ENCODE measurements around the gene MAML2.

Gene MAML2

DNA sequence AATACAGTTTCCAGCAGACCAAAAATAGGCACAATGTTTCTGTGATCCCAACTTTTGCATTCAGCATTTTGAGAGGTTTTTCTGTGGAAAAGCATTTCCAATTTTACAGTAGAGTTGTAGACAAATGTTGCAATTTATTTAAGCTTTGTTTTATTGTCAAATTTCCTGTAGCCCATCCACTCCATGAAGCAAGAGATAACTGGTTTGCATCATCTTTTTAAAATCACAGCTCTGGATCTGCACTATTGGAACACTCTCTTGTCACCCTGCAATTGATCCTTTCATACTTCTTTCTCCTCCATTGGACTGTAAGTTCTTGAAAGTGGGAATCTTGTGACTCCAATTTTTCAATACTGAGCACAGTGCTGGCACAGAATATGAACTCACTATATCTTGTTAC, 86.0 kb downstream of the MAML2 start:
- Histone ChIP-seq H3K9me3 (ENCODE audit: control insufficient read depth, low read length) (no peaks in the 10 kb centered on the region), H3K27ac (ENCODE audit: low read depth, low read length, severe bottlenecking) (peak overlapping the region; percentile 68), H3K4me1 (ENCODE audit: control insufficient read depth, insufficient read depth, low read length, poor library complexity, severe bottlenecking) (peaks cover 74% of the 10 kb centered on the region), H3K36me3 (ENCODE audit: control insufficient read depth, insufficient read depth, low read length) (peaks cover 3% of the 10 kb centered on the region), H3K4me3 (ENCODE audit: extremely low read depth, insufficient read depth, low read length, poor library complexity, severe bottlenecking) (no peak overlapping the region)

GRCh38 chr11:96256215-96257011, 86.6 kb downstream of the MAML2 start:
- peaks cover 3% of the 10 kb centered on the region for H3K36me3 ChIP-seq (ENCODE audit: control insufficient read depth, insufficient read depth, low read length)
- no peak overlapping the region for H3K4me3 ChIP-seq (ENCODE audit: extremely low read depth, insufficient read depth, low read length, poor library complexity, severe bottlenecking)
- peaks cover 74% of the 10 kb centered on the region for H3K4me1 ChIP-seq (ENCODE audit: control insufficient read depth, insufficient read depth, low read length, poor library complexity, severe bottlenecking)
- peak overlapping the region; percentile 68 for H3K27ac ChIP-seq (ENCODE audit: low read depth, low read length, severe bottlenecking)
- no peaks in the 10 kb centered on the region for H3K9me3 ChIP-seq (ENCODE audit: control insufficient read depth, low read length)
- WGBS, 2 experiments (ENCODE audit: insufficient coverage in 2 of 2) = 87 to 91% methylated on average over 5 to 6 of the region's 8 CpGs

DNA sequence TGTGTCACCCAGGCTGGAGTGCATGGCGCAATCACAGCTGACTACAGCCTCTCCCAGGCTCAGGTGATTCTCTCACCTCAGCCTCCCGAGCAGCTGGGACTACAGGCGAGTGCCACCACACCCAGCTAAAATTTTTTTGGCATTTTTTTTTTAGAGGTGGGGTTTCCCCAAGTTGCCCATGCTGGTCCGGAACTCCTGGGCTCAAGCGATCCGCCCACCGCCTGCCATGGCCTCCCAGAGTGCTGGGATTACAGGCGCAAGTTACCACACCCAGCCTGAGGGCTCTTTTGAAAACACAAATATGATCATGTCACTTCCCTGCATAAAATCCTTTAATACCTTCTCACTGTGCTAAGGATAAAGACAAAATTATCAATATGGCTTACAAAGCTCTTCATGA, 88.1 kb downstream of the MAML2 start:
- peak overlapping the region; percentile 92 for H3K27ac ChIP-seq (ENCODE audit: low read depth, low read length, severe bottlenecking)
- peaks cover 3% of the 10 kb centered on the region for H3K36me3 ChIP-seq (ENCODE audit: control insufficient read depth, insufficient read depth, low read length)
- H3K9me3 ChIP-seq (ENCODE audit: control insufficient read depth, low read length) = no peaks in the 10 kb centered on the region
- peaks cover 67% of the 10 kb centered on the region for H3K4me1 ChIP-seq (ENCODE audit: control insufficient read depth, insufficient read depth, low read length, poor library complexity, severe bottlenecking)
- WGBS, 2 experiments (ENCODE audit: insufficient coverage in 2 of 2) = 88 to 96% methylated on average over 5 of the region's 8 CpGs
- no peak overlapping the region for H3K4me3 ChIP-seq (ENCODE audit: extremely low read depth, insufficient read depth, low read length, poor library complexity, severe bottlenecking)

GRCh38 chr11:96254087-96254486, 88.9 kb downstream of the MAML2 start:
- peaks cover 3% of the 10 kb centered on the region for H3K36me3 ChIP-seq (ENCODE audit: control insufficient read depth, insufficient read depth, low read length)
- H3K27ac ChIP-seq (ENCODE audit: low read depth, low read length, severe bottlenecking) = peak overlapping the region; percentile 92
- H3K4me3 ChIP-seq (ENCODE audit: extremely low read depth, insufficient read depth, low read length, poor library complexity, severe bottlenecking) = no peak overlapping the region
- H3K4me1 ChIP-seq (ENCODE audit: control insufficient read depth, insufficient read depth, low read length, poor library complexity, severe bottlenecking) = peaks cover 59% of the 10 kb centered on the region
- WGBS, 2 experiments (ENCODE audit: insufficient coverage in 2 of 2) = 8 to 17% methylated on average over 3 to 4 of the region's 7 CpGs
- no peaks in the 10 kb centered on the region for H3K9me3 ChIP-seq (ENCODE audit: control insufficient read depth, low read length)

DNA sequence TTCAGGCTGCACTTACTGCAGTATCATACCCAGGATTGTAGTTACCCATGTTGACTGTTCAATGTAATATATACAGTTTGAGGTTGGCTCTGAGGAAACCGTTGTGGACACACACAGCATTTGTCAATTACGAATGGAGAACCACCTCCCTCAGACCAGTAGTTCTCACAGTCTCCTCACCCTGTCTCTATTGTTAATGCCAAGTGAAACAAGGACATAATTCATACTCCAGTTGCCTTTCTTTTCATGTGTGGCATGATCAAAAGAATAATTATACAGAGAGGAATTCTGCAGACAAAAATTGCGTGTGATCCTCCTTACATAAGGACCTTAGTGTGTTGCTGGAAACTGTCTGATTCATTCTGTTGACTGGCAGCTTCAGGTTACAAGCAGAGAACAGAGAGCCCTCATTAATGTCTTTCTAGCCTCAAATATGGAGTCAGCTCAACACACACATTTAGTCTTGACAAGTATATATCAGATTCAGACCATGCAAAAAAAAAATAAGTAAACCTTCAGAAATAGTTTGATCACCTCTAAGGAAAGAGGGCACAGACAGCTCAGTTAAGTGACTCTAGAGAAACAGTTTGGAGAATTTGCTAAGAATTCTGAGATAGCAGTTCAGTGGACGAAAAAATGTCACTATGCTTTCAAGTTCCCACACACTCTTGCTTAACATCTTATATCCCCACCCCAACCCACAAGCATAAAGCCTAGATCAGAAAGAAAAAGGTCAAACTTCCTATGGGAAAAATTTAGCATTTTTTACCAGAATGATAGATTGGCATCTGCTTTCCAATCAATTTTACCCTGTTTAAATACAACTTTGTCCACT, 96.1 kb downstream of the MAML2 start:
- H3K4me1 ChIP-seq (ENCODE audit: control insufficient read depth, insufficient read depth, low read length, poor library complexity, severe bottlenecking) = peaks cover 33% of the 10 kb centered on the region
- peak overlapping the region; percentile 62 for H3K27ac ChIP-seq (ENCODE audit: low read depth, low read length, severe bottlenecking)
- H3K4me3 ChIP-seq (ENCODE audit: extremely low read depth, insufficient read depth, low read length, poor library complexity, severe bottlenecking) = no peak overlapping the region
- WGBS, 2 experiments (ENCODE audit: insufficient coverage in 2 of 2) = 63 to 85% methylated on average over 2 to 3 of the region's 4 CpGs
- no peaks in the 10 kb centered on the region for H3K9me3 ChIP-seq (ENCODE audit: control insufficient read depth, low read length)
- H3K36me3 ChIP-seq (ENCODE audit: control insufficient read depth, insufficient read depth, low read length) = no peaks in the 10 kb centered on the region

DNA sequence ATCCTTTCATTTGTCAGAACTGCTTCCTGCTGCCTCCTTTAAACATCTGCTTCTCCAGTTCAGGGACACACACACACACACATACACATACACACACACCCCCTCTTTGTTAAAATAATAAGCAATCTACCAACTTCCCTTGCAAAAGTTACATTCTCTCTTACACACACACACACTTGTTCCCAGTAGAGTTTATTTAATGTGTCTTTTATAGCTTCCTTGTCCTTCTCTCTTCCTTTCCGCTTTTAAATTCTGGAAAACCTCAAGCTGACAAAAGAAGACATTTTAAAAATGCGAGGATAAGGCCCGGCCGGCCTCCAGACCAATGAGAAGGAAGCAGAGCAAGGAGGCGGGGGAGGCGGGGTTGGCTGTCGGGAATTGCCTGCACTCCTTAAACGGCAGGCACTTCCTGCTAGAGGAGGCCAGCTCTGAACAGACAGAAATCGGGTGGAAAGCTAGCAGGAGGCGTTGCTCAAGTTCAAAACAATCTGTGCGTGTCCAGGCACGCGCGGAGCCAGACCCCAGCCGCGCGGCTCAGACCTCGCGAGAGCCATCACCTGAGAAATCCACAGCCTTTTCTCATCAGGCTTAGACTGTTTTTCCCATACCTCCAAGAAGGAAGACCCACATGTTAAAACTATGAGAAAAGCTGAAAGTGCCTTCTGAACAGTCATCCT, 99.9 kb downstream of the MAML2 start:
- no peak overlapping the region for H3K4me3 ChIP-seq (ENCODE audit: extremely low read depth, insufficient read depth, low read length, poor library complexity, severe bottlenecking)
- H3K9me3 ChIP-seq (ENCODE audit: control insufficient read depth, low read length) = no peaks in the 10 kb centered on the region
- peaks cover 57% of the 10 kb centered on the region for H3K4me1 ChIP-seq (ENCODE audit: control insufficient read depth, insufficient read depth, low read length, poor library complexity, severe bottlenecking)
- peak overlapping the region; percentile 94 for H3K27ac ChIP-seq (ENCODE audit: low read depth, low read length, severe bottlenecking)
- WGBS, 2 experiments (ENCODE audit: insufficient coverage in 2 of 2) = 8 to 16% methylated on average over 14 to 16 of the region's 19 CpGs
- no peaks in the 10 kb centered on the region for H3K36me3 ChIP-seq (ENCODE audit: control insufficient read depth, insufficient read depth, low read length)

DNA sequence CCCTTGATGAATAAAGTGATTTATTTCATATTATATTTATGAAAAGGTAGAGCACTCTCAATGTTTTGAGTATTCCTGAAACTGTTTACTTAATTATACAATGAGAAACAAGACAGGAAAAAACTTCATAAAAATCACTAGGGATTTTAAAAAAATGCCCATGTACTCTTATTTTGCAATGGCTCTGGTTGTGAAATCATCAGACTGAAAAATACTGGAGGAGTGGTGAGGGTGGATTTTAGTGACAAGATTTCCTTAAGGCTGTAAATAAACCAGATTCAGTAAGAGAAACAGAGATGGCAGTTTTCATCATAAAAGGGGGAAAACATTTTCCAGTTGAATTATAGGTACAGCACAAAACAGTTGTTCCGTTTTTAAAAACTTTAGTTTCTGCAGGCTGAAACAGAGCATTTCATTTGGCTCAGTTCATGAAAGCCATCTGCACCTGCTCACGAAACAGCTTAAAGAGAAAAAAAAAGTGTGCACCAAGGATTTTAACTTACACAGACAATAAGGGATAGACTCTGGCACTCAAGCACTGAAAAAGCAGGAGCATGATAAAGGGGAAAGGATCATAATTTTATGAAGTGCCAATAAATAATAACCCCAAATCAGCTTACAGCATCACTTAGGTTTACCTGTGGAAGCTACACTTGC, 100.7 kb downstream of the MAML2 start:
- 71 to 88% methylated on average over 1 to 2 of the region's 2 CpGs for WGBS, 2 experiments (ENCODE audit: insufficient coverage in 2 of 2)
- Histone ChIP-seq H3K36me3 (ENCODE audit: control insufficient read depth, insufficient read depth, low read length) (no peaks in the 10 kb centered on the region), H3K9me3 (ENCODE audit: control insufficient read depth, low read length) (no peaks in the 10 kb centered on the region), H3K4me1 (ENCODE audit: control insufficient read depth, insufficient read depth, low read length, poor library complexity, severe bottlenecking) (peaks cover 61% of the 10 kb centered on the region), H3K4me3 (ENCODE audit: extremely low read depth, insufficient read depth, low read length, poor library complexity, severe bottlenecking) (no peak overlapping the region), H3K27ac (ENCODE audit: low read depth, low read length, severe bottlenecking) (peak overlapping the region; percentile 94)

GRCh38 chr11:96241331-96241841, 101.6 kb downstream of the MAML2 start:
- peak overlapping the region; percentile 1 for H3K27ac ChIP-seq (ENCODE audit: low read depth, low read length, severe bottlenecking)
- WGBS, 2 experiments (ENCODE audit: insufficient coverage in 2 of 2) = 57 to 63% methylated on average over 2 to 3 of the region's 5 CpGs
- H3K4me1 ChIP-seq (ENCODE audit: control insufficient read depth, insufficient read depth, low read length, poor library complexity, severe bottlenecking) = peaks cover 58% of the 10 kb centered on the region
- no peaks in the 10 kb centered on the region for H3K9me3 ChIP-seq (ENCODE audit: control insufficient read depth, low read length)
- H3K4me3 ChIP-seq (ENCODE audit: extremely low read depth, insufficient read depth, low read length, poor library complexity, severe bottlenecking) = no peak overlapping the region
- H3K36me3 ChIP-seq (ENCODE audit: control insufficient read depth, insufficient read depth, low read length) = no peaks in the 10 kb centered on the region

DNA sequence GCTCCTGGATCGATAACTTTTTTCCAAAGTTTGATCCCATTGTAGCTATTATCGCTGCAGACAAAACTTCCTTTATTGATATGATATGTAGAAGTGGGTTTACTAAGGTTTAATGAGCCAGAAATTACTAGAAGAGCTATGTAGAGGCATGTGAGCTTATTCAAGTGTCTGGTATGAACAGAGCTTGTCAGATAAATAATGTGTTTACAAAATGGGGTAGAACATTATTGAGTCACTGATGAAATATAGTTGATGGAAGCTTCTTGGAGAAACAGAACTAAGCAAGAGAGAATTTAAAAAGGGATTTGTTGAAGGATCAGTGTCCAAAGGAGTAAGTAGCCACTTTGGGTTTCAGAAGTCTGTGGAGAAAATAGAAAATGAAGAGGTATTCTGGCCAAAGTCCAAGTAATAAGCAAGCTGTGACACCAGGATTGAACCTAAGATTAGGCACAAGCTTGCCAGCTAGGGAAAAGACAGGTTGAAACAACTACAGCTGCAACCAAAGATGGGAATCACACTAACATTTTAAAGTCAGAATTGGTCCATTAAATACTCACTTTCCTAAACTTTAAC, 104.3 kb downstream of the MAML2 start:
- Histone ChIP-seq H3K4me1 (ENCODE audit: control insufficient read depth, insufficient read depth, low read length, poor library complexity, severe bottlenecking) (peaks cover 64% of the 10 kb centered on the region), H3K36me3 (ENCODE audit: control insufficient read depth, insufficient read depth, low read length) (peaks cover 4% of the 10 kb centered on the region), H3K9me3 (ENCODE audit: control insufficient read depth, low read length) (no peaks in the 10 kb centered on the region), H3K4me3 (ENCODE audit: extremely low read depth, insufficient read depth, low read length, poor library complexity, severe bottlenecking) (no peak overlapping the region), H3K27ac (ENCODE audit: low read depth, low read length, severe bottlenecking) (no peak overlapping the region)
- WGBS, 2 experiments (ENCODE audit: insufficient coverage in 2 of 2) = 100% methylated on average over 1 to 2 of the region's 2 CpGs

GRCh38 chr11:96237766-96238266, 105.2 kb downstream of the MAML2 start:
- H3K27ac ChIP-seq (ENCODE audit: low read depth, low read length, severe bottlenecking) = no peak overlapping the region
- WGBS, 2 experiments (ENCODE audit: insufficient coverage in 2 of 2) = 71% methylated on average over 1 of the region's 1 CpG; no CpG with 5 or more reads in 1 of the 2 experiments
- H3K4me3 ChIP-seq (ENCODE audit: extremely low read depth, insufficient read depth, low read length, poor library complexity, severe bottlenecking) = no peak overlapping the region
- peaks cover 4% of the 10 kb centered on the region for H3K36me3 ChIP-seq (ENCODE audit: control insufficient read depth, insufficient read depth, low read length)
- peaks cover 60% of the 10 kb centered on the region for H3K4me1 ChIP-seq (ENCODE audit: control insufficient read depth, insufficient read depth, low read length, poor library complexity, severe bottlenecking)
- no peaks in the 10 kb centered on the region for H3K9me3 ChIP-seq (ENCODE audit: control insufficient read depth, low read length)

Measured in mesodermal cell (in vitro differentiated cells).